ENCODE data around the gene APOL1.

APOL1 gene

DNA sequence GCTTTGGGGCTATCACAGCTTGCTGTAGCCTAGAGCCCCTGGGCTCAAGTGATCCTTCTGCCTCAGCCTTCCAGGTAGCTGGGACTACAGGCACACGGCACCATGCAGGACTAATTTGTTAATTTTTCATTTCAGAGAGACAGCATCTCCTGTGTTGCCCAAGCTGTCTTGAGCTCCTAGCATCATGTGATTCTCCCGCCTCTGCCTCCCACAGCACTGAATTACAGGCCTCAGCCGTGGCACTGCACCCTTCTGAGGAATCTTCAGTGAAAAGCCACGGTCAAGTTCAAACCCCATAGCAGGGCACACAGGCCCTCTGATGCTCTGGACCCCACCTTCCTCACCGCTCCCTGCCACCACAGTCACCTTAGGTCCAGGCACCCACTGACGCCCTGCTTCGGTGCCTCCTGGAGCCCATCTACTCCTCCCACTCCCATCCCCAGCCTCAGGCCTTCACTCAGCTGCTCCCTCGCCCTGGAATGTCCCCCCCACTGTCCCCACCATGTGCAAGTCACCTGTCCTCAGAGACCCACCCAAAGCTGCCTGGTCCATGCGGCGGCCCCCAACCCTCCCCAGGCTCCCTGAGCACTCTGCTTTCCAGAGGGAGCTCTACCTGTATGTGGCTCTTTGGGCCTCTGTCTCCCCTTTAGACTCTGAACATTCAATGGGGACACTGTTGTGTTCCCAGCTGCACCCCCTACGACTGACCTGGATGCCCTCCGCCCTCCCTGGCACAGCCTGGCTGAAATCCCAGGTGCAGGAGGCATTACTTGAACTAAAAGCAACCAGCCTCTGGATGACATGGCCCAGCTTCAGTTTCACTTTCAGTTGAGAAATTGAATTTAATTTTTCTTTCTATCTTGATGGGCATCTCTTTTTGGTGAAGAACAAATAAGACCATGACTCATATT, 15.2 kb upstream of the APOL1 start:
- Histone ChIP-seq H3K36me3 (peaks cover 45% of the 10 kb centered on the region), H3K9me3 (no peaks in the 10 kb centered on the region), H3K4me1 (ENCODE audit: control insufficient read depth in 1 of 2, insufficient read depth in 1 of 2, low read depth in 1 of 2, low read length in 1 of 2) (peaks cover 44 to 50% of the 10 kb centered on the region in 2 experiments), H3K27me3 (no peaks in the 10 kb centered on the region), H3K27ac (peak overlapping the region; percentile 91), H3K4me3 (ENCODE audit: low read depth in 1 of 2, low read length in 1 of 2) (peak overlapping the region; percentile 78 to 85)
- TF ChIP-seq, protein P1, sequence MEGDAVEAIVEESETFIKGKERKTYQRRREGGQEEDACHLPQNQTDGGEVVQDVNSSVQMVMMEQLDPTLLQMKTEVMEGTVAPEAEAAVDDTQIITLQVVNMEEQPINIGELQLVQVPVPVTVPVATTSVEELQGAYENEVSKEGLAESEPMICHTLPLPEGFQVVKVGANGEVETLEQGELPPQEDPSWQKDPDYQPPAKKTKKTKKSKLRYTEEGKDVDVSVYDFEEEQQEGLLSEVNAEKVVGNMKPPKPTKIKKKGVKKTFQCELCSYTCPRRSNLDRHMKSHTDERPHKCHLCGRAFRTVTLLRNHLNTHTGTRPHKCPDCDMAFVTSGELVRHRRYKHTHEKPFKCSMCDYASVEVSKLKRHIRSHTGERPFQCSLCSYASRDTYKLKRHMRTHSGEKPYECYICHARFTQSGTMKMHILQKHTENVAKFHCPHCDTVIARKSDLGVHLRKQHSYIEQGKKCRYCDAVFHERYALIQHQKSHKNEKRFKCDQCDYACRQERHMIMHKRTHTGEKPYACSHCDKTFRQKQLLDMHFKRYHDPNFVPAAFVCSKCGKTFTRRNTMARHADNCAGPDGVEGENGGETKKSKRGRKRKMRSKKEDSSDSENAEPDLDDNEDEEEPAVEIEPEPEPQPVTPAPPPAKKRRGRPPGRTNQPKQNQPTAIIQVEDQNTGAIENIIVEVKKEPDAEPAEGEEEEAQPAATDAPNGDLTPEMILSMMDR (IDR thresholded peaks at IDR 0.05) = no peak

GRCh38 chr22:36238373-36239149, 14.4 kb upstream of the APOL1 start:
- H3K36me3 ChIP-seq = peaks cover 37% of the 10 kb centered on the region
- H3K27me3 ChIP-seq = no peaks in the 10 kb centered on the region
- peak overlapping the region; percentile 91 for H3K27ac ChIP-seq
- TF ChIP-seq, protein P1 (IDR thresholded peaks at IDR 0.05) = no peak
- H3K4me3 ChIP-seq (ENCODE audit: low read depth in 1 of 2, low read length in 1 of 2) = peak overlapping the region; percentile 78 to 85
- no peaks in the 10 kb centered on the region for H3K9me3 ChIP-seq
- peaks cover 35 to 41% of the 10 kb centered on the region in 2 experiments for H3K4me1 ChIP-seq (ENCODE audit: control insufficient read depth in 1 of 2, insufficient read depth in 1 of 2, low read depth in 1 of 2, low read length in 1 of 2)

DNA sequence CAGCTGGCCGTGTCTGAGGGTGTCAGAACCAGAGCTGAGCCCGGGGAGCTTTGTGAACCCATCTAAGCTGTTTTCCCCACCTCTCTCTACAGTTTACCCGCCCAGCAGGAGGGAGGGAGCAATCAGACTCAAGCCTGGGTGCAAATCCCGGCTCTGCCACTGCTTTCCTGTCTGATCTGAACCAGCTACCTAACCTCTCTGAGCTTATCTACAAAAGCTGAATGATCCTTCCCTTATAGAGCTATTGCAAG, 13.9 kb upstream of the APOL1 start:
- peak overlapping the region; percentile 78 to 85 for H3K4me3 ChIP-seq (ENCODE audit: low read depth in 1 of 2, low read length in 1 of 2)
- TF ChIP-seq, protein P1 (IDR thresholded peaks at IDR 0.05) = no peak
- no peaks in the 10 kb centered on the region for H3K9me3 ChIP-seq
- peaks cover 31% of the 10 kb centered on the region for H3K36me3 ChIP-seq
- H3K27me3 ChIP-seq = no peaks in the 10 kb centered on the region
- H3K4me1 ChIP-seq (ENCODE audit: control insufficient read depth in 1 of 2, insufficient read depth in 1 of 2, low read depth in 1 of 2, low read length in 1 of 2) = peaks cover 30 to 37% of the 10 kb centered on the region in 2 experiments
- peak overlapping the region; percentile 91 for H3K27ac ChIP-seq

GRCh38 chr22:36239401-36240171, 13.3 kb upstream of the APOL1 start, which contains the start of gene APOL2:
Gene APOL2, minus strand, starts transcription at chr22:36239527. Its CDS starts 6,365 bp downstream, at chr22:36233162.
- Histone ChIP-seq H3K27ac (peak within 1 kb of the TSS; percentile 91), H3K27me3 (no peaks in the 10 kb centered on the region), H3K4me3 (ENCODE audit: low read depth in 1 of 2, low read length in 1 of 2) (peak within 1 kb of the TSS; percentile 78 to 85), H3K36me3 (peaks cover 26% of the 10 kb centered on the region), H3K9me3 (no peaks in the 10 kb centered on the region), H3K4me1 (ENCODE audit: control insufficient read depth in 1 of 2, insufficient read depth in 1 of 2, low read depth in 1 of 2, low read length in 1 of 2) (peaks cover 29 to 37% of the 10 kb centered on the region in 2 experiments)
- TF ChIP-seq, protein P1 (IDR thresholded peaks at IDR 0.05) = peak; percentile 87

- Histone ChIP-seq H3K36me3 (no peaks in the 10 kb centered on the region), H3K27me3 (no peaks in the 10 kb centered on the region), H3K9me3 (no peaks in the 10 kb centered on the region), H3K4me3 (ENCODE audit: low read depth in 1 of 2, low read length in 1 of 2) (no peak overlapping the region), H3K4me1 (ENCODE audit: control insufficient read depth in 1 of 2, insufficient read depth in 1 of 2, low read depth in 1 of 2, low read length in 1 of 2) (peaks cover 7 to 10% of the 10 kb centered on the region in 2 experiments), H3K27ac (no peak overlapping the region)
- TF ChIP-seq, protein P1 (IDR thresholded peaks at IDR 0.05) = no peak
Measured at GRCh38 chr22:36243986-36244385, 8.9 kb upstream of the APOL1 start.

All from neutrophil (primary cell).